HepG2 (cell line): Measurements from ENCODE around the gene ABCC1. TPM values are rescaled to one million over a fixed set of nuclear protein-coding genes. Genes with fewer than 3 reads are reported as not detected.
A peak's percentile ranks its signal among the peaks of the same experiment; 100 is the strongest.

ENCODE experiments used
- CEBPG ChIP-seq: IDR thresholded peaks from 2 replicates; pipeline ENCODE4 v1.6.1; 2016
- FOXK2 ChIP-seq: fragments of 450-650 bp; IDR thresholded peaks from 2 replicates; pipeline ENCODE4 v1.6.1; 2016
- KAT7 ChIP-seq: IDR thresholded peaks from 2 replicates; pipeline ENCODE4 v1.6.1; 2018; ENCODE audit warnings: borderline replicate concordance, missing compliant biosample characterization
- KLF6 ChIP-seq: IDR thresholded peaks from 2 replicates; pipeline ENCODE4 v1.8.0; 2016; ENCODE audit warnings: missing biosample characterization, missing genetic modification reagents
- MIER2 ChIP-seq: IDR thresholded peaks from 2 replicates; pipeline ENCODE4 v1.6.1; 2016; ENCODE audit warnings: missing biosample characterization, missing genetic modification reagents
- MXI1 ChIP-seq: IDR thresholded peaks from 3 replicates; pipeline ENCODE4 v1.6.1; 2012; ENCODE audit warnings: low read depth, low read length, inconsistent platforms, borderline replicate concordance
- NCOA2 ChIP-seq: sonication (generic); formaldehyde crosslinking; IDR thresholded peaks from 2 replicates; pipeline ENCODE4 v1.8.0; 2022; ENCODE audit warnings: inconsistent platforms
- NONO ChIP-seq, 2 experiments: fragments of 450-650 bp in 1 of 2; sonication (generic) in 1 of 2; formaldehyde crosslinking in 1 of 2; IDR thresholded peaks in 1 of 2; conservative IDR thresholded peaks in 1 of 2; 2 replicates each; pipeline versions ENCODE4 v1.6.1 to v1.8.0; 2017 to 2022; ENCODE audit warnings: mild to moderate bottlenecking in 1 of 2, missing genetic modification reagents in 1 of 2, moderate library complexity in 1 of 2
- PPARG ChIP-seq: conservative IDR thresholded peaks from 2 replicates; pipeline ENCODE4 v1.6.1; 2016; ENCODE audit warnings: missing biosample characterization, missing genetic modification reagents
- RAD21 ChIP-seq: fragments of 450-650 bp; formaldehyde crosslinking; IDR thresholded peaks from 2 replicates; pipeline ENCODE4 v1.5.0; 2020; ENCODE audit warnings: mild to moderate bottlenecking
- RELA ChIP-seq: sonication (generic); formaldehyde crosslinking; IDR thresholded peaks from 2 replicates; pipeline ENCODE4 v1.4.0; 2020; ENCODE audit warnings: missing genetic modification reagents
- TARDBP ChIP-seq: sonication (generic); formaldehyde crosslinking; IDR thresholded peaks from 2 replicates; pipeline ENCODE4 v1.8.0; 2022; ENCODE audit warnings: mild to moderate bottlenecking, missing genetic modification reagents
- THRA ChIP-seq: sonication (generic); formaldehyde crosslinking; IDR thresholded peaks from 2 replicates; pipeline ENCODE4 v1.4.0; 2020; ENCODE audit warnings: missing genetic modification reagents, borderline replicate concordance
- ZNF552 ChIP-seq: sonication (generic); formaldehyde crosslinking; IDR thresholded peaks from 2 replicates; pipeline ENCODE4 v1.9.0; 2022; ENCODE audit warnings: missing genetic modification reagents, mild to moderate bottlenecking, borderline replicate concordance
- ZNF605 ChIP-seq: sonication (generic); formaldehyde crosslinking; IDR thresholded peaks from 2 replicates; pipeline ENCODE4 v1.8.0; 2022; ENCODE audit warnings: mild to moderate bottlenecking, missing genetic modification reagents
- ZNF724P ChIP-seq: sonication (generic); formaldehyde crosslinking; IDR thresholded peaks from 2 replicates; pipeline ENCODE4 v1.8.0; 2022; ENCODE audit warnings: missing genetic modification reagents, borderline replicate concordance
- polyA plus RNA-seq, 8 experiments: library from polyadenylated mRNA; depleted of rRNA in 3 of 8; stranded (reverse) in 7 of 8; unstranded in 1 of 8; fragments of >200 nt; fragmentation: Illumina TruSeq in 4 of 8; extraction: Trizol in 4 of 8; gene quantifications; 2 replicates each; pipeline versions ENCODE4 v1.2.1 to v1.2.3, GENCODE V29; 2011 to 2016; ENCODE audit warnings: low read depth in 4 of 8, missing spikeins in 1 of 8, mixed read lengths in 1 of 8; ENCODE audit not compliant: insufficient read depth in 1 of 8
- total RNA-seq, 5 experiments: library from RNA; depleted of rRNA; stranded (reverse); fragments of >200 nt; fragmentation: Illumina TruSeq; extraction: Trizol; gene quantifications; 2 replicates each; pipeline ENCODE4 v1.2.3, GENCODE V29; 2016; ENCODE audit warnings: low read depth in 1 of 5
- TF ChIP-seq, protein P1 (sequence below), 2 experiments: sonication (generic) in 1 of 2; formaldehyde crosslinking in 1 of 2; IDR thresholded peaks; 2 replicates each; pipeline versions ENCODE4 v1.6.1 to v1.9.0; 2014 to 2022; ENCODE audit warnings: antibody characterized with exemption in 1 of 2, borderline replicate concordance in 1 of 2, inconsistent platforms in 1 of 2, low read depth in 1 of 2, missing genetic modification reagents in 1 of 2
- TF ChIP-seq, protein P2 (sequence below): IDR thresholded peaks from 2 replicates; pipeline ENCODE4 v1.6.1; 2016; ENCODE audit warnings: low read depth
- TF ChIP-seq, protein P3 (sequence below): sonication (generic); formaldehyde crosslinking; IDR thresholded peaks from 2 replicates; pipeline ENCODE4 v1.5.0; 2020; ENCODE audit warnings: mild to moderate bottlenecking, missing genetic modification reagents

The ABCC1 gene
- total and polyA plus RNA-seq, 2 of the 13 experiments (the other 11 are each of a cell fraction or from before 2014, with no cell fraction given): 13.0 to 30.6 TPM

DNA sequence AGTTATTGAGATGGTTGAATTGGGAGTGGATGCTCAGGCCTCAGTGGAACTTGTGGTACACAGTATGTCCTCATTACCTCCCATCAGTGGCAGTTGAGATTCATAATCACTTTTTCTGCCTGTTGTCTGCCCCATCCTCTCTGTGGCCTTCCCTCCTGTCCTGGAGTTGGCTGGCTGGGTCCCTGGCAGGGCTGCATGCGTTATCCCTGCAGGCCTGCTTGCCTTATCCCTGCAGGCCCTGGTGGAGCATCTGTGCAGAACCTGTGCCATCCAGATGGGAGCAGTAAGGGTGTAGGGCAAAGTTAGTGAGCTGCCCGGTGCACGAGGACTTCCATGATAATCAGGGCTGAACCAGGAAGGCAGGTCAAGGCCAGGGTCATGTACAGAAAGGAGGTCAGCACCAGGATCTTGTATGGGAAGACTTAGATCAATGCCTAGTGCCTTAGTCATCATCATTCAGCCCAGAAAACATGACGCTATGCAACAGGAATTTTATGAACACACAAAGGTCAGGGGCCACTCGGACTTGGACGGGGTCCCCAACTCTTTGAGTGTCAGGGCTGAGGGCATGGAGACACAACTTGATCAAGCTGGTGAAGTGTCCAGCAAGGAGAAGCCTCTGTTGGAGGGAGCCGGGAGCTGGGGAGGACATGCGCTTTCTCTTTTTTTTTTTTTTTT, 47.2 kb downstream of the ABCC1 start (continued):
- TF ChIP-seq, protein P1, sequence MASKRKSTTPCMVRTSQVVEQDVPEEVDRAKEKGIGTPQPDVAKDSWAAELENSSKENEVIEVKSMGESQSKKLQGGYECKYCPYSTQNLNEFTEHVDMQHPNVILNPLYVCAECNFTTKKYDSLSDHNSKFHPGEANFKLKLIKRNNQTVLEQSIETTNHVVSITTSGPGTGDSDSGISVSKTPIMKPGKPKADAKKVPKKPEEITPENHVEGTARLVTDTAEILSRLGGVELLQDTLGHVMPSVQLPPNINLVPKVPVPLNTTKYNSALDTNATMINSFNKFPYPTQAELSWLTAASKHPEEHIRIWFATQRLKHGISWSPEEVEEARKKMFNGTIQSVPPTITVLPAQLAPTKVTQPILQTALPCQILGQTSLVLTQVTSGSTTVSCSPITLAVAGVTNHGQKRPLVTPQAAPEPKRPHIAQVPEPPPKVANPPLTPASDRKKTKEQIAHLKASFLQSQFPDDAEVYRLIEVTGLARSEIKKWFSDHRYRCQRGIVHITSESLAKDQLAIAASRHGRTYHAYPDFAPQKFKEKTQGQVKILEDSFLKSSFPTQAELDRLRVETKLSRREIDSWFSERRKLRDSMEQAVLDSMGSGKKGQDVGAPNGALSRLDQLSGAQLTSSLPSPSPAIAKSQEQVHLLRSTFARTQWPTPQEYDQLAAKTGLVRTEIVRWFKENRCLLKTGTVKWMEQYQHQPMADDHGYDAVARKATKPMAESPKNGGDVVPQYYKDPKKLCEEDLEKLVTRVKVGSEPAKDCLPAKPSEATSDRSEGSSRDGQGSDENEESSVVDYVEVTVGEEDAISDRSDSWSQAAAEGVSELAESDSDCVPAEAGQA (IDR thresholded peaks at IDR 0.05; ENCODE audit: low read depth): 0 out of 2 replicates have a peak, but pooled peaks have one; percentile 24
- TF ChIP-seq, protein P1 (CRISPR knock-in tag; IDR thresholded peaks at IDR 0.05; ENCODE audit: borderline replicate concordance): no peak
- TF ChIP-seq ZNF552 (CRISPR knock-in tag): no peak
- peak; percentile 98 for TF ChIP-seq THRA (CRISPR knock-in tag)
- TF ChIP-seq, protein P2, sequence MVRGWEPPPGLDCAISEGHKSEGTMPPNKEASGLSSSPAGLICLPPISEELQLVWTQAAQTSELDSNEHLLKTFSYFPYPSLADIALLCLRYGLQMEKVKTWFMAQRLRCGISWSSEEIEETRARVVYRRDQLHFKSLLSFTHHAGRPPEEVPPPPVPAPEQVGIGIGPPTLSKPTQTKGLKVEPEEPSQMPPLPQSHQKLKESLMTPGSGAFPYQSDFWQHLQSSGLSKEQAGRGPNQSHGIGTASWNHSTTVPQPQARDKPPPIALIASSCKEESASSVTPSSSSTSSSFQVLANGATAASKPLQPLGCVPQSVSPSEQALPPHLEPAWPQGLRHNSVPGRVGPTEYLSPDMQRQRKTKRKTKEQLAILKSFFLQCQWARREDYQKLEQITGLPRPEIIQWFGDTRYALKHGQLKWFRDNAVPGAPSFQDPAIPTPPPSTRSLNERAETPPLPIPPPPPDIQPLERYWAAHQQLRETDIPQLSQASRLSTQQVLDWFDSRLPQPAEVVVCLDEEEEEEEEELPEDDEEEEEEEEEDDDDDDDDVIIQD (CRISPR knock-in tag): peak; percentile 76
- TF ChIP-seq FOXK2: peak; percentile 65; the same call in 1 of the 2 replicates
- no peak for TF ChIP-seq ZNF724P
- TF ChIP-seq RELA (CRISPR knock-in tag): no peak
- peak; percentile 92; the same call in 1 of the 3 replicates for TF ChIP-seq MXI1
- peak; percentile 52; the same call in 1 of the 2 replicates for TF ChIP-seq CEBPG (CRISPR knock-in tag)
- TF ChIP-seq KLF6 (CRISPR knock-in tag): peak; percentile 43; the same call in 1 of the 2 replicates
- peak; percentile 79; the same call in 1 of the 2 replicates for TF ChIP-seq RAD21 (CRISPR knock-in tag)
- TF ChIP-seq PPARG (CRISPR knock-in tag): peak; percentile 92
- TF ChIP-seq NONO (IDR thresholded peaks at IDR 0.05): no peak
- TF ChIP-seq NONO (CRISPR knock-in tag; conservative IDR thresholded peaks at IDR 0.05): peak; percentile 38; the same call in 1 of the 2 replicates
- peak; percentile 86 for TF ChIP-seq NCOA2 (CRISPR knock-in tag)
- TF ChIP-seq KAT7 (CRISPR knock-in tag): peak; percentile 44; the same call in 1 of the 2 replicates
- TF ChIP-seq ZNF605 (CRISPR knock-in tag): peak; percentile 68
- TF ChIP-seq MIER2 (CRISPR knock-in tag): peak; percentile 81
- TF ChIP-seq TARDBP: peak; percentile 88
- TF ChIP-seq, protein P3, sequence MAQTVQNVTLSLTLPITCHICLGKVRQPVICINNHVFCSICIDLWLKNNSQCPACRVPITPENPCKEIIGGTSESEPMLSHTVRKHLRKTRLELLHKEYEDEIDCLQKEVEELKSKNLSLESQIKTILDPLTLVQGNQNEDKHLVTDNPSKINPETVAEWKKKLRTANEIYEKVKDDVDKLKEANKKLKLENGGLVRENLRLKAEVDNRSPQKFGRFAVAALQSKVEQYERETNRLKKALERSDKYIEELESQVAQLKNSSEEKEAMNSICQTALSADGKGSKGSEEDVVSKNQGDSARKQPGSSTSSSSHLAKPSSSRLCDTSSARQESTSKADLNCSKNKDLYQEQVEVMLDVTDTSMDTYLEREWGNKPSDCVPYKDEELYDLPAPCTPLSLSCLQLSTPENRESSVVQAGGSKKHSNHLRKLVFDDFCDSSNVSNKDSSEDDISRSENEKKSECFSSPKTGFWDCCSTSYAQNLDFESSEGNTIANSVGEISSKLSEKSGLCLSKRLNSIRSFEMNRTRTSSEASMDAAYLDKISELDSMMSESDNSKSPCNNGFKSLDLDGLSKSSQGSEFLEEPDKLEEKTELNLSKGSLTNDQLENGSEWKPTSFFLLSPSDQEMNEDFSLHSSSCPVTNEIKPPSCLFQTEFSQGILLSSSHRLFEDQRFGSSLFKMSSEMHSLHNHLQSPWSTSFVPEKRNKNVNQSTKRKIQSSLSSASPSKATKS: no peak
